Measurements from ENCODE around the gene LAP3.

The LAP3 gene

GRCh38 chr4:17647927-17648326 is 70.9 kb downstream of the LAP3 start:
- Histone ChIP-seq H4K20me1 (ENCODE audit: low read depth, low read length) (no peaks in the 10 kb centered on the region), H3K79me2 (ENCODE audit: insufficient read depth, low read length) (no peaks in the 10 kb centered on the region), H3K9me2 (replicated peaks; ENCODE audit: insufficient read depth, low read length) (no peaks in the 10 kb centered on the region), H3F3A (ENCODE audit: insufficient read depth) (no peaks in the 10 kb centered on the region), H3K27me3 (ENCODE audit: low read length) (no peaks in the 10 kb centered on the region), H3K9me3 (ENCODE audit: insufficient read depth, low read length) (no peaks in the 10 kb centered on the region), H3K36me3 (ENCODE audit: low read length) (no peaks in the 10 kb centered on the region), H3K9ac (ENCODE audit: low read length) (no peak overlapping the region), H3K4me2 (ENCODE audit: low read depth, low read length, poor library complexity, severe bottlenecking) (no peak overlapping the region), H3K27ac (ENCODE audit: low read depth, low read length) (no peak overlapping the region), H3K4me3 (ENCODE audit: insufficient read depth, low read length, poor library complexity, severe bottlenecking) (no peak overlapping the region), H2AFZ (ENCODE audit: low read depth, low read length, severe bottlenecking) (no peak overlapping the region)
- peak; percentile 16 for TF ChIP-seq CTCF (IDR thresholded peaks at IDR 0.05; ENCODE audit: insufficient read depth, low read length, poor library complexity, severe bottlenecking)
- no peak for TF ChIP-seq EZH2phosphoT487 (conservative IDR thresholded peaks at IDR 0.05; ENCODE audit: low read length)

GRCh38 chr4:17650406-17650805 is 73.4 kb downstream of the LAP3 start:
- no peak overlapping the region for H3K4me2 ChIP-seq (ENCODE audit: low read depth, low read length, poor library complexity, severe bottlenecking)
- H3K9ac ChIP-seq (ENCODE audit: low read length), result no peak overlapping the region
- H3K27me3 ChIP-seq (ENCODE audit: low read length), result no peaks in the 10 kb centered on the region
- no peak overlapping the region for H3K4me3 ChIP-seq (ENCODE audit: insufficient read depth, low read length, poor library complexity, severe bottlenecking)
- H2AFZ ChIP-seq (ENCODE audit: low read depth, low read length, severe bottlenecking), result no peak overlapping the region
- no peaks in the 10 kb centered on the region for H3F3A ChIP-seq (ENCODE audit: insufficient read depth)
- no peaks in the 10 kb centered on the region for H3K79me2 ChIP-seq (ENCODE audit: insufficient read depth, low read length)
- H3K36me3 ChIP-seq (ENCODE audit: low read length), result no peaks in the 10 kb centered on the region
- H3K9me3 ChIP-seq (ENCODE audit: insufficient read depth, low read length), result no peaks in the 10 kb centered on the region
- H3K27ac ChIP-seq (ENCODE audit: low read depth, low read length), result no peak overlapping the region
- H3K9me2 ChIP-seq (replicated peaks; ENCODE audit: insufficient read depth, low read length), result no peaks in the 10 kb centered on the region
- TF ChIP-seq EZH2phosphoT487 (conservative IDR thresholded peaks at IDR 0.05; ENCODE audit: low read length), result no peak
- TF ChIP-seq CTCF (IDR thresholded peaks at IDR 0.05; ENCODE audit: insufficient read depth, low read length, poor library complexity, severe bottlenecking), result no peak
- H4K20me1 ChIP-seq (ENCODE audit: low read depth, low read length), result no peaks in the 10 kb centered on the region

GRCh38 chr4:17654701-17655100 is 77.7 kb downstream of the LAP3 start:
- H3K4me3 ChIP-seq (ENCODE audit: insufficient read depth, low read length, poor library complexity, severe bottlenecking), result no peak overlapping the region
- no peak overlapping the region for H3K27ac ChIP-seq (ENCODE audit: low read depth, low read length)
- no peaks in the 10 kb centered on the region for H3K27me3 ChIP-seq (ENCODE audit: low read length)
- no peak overlapping the region for H2AFZ ChIP-seq (ENCODE audit: low read depth, low read length, severe bottlenecking)
- H3K9me3 ChIP-seq (ENCODE audit: insufficient read depth, low read length), result no peaks in the 10 kb centered on the region
- no peaks in the 10 kb centered on the region for H3K9me2 ChIP-seq (replicated peaks; ENCODE audit: insufficient read depth, low read length)
- no peaks in the 10 kb centered on the region for H3K36me3 ChIP-seq (ENCODE audit: low read length)
- H3K9ac ChIP-seq (ENCODE audit: low read length), result no peak overlapping the region
- no peak overlapping the region for H3K4me2 ChIP-seq (ENCODE audit: low read depth, low read length, poor library complexity, severe bottlenecking)
- no peaks in the 10 kb centered on the region for H3F3A ChIP-seq (ENCODE audit: insufficient read depth)
- TF ChIP-seq EZH2phosphoT487 (conservative IDR thresholded peaks at IDR 0.05; ENCODE audit: low read length), result no peak
- no peak for TF ChIP-seq CTCF (IDR thresholded peaks at IDR 0.05; ENCODE audit: insufficient read depth, low read length, poor library complexity, severe bottlenecking)
- no peaks in the 10 kb centered on the region for H3K79me2 ChIP-seq (ENCODE audit: insufficient read depth, low read length)
- no peaks in the 10 kb centered on the region for H4K20me1 ChIP-seq (ENCODE audit: low read depth, low read length)
